ENCODE data around the gene DAGLA.
A peak's percentile ranks its signal among the peaks of the same experiment; 100 is the strongest.

The DAGLA gene

GRCh38 chr11:61698173-61698948, 18.2 kb downstream of the DAGLA start:
- H3K27ac ChIP-seq (replicated peaks; ENCODE audit: low read length), result no peak overlapping the region
- no peak for DNase-seq (ENCODE audit: low spot score)
- H3K18ac ChIP-seq (ENCODE audit: low read length), result peak overlapping the region; percentile 79
- H2AK5ac ChIP-seq (ENCODE audit: low read depth, low read length), result peak overlapping the region; percentile 53
- H2BK15ac ChIP-seq (ENCODE audit: low read length), result no peak overlapping the region
- no peak overlapping the region for H4K8ac ChIP-seq (ENCODE audit: low read depth, low read length)
- H3K4me2 ChIP-seq (ENCODE audit: insufficient read depth, low read length, poor library complexity, severe bottlenecking), result no peak overlapping the region
- H4K91ac ChIP-seq (ENCODE audit: low read depth, low read length, poor library complexity), result no peak overlapping the region
- H3K14ac ChIP-seq (ENCODE audit: low read length), result peak overlapping the region; percentile 42
- H2BK5ac ChIP-seq (ENCODE audit: low read length), result no peak overlapping the region
- no peak overlapping the region for H3K9ac ChIP-seq (ENCODE audit: low read depth, low read length, poor library complexity)
- H2BK12ac ChIP-seq (ENCODE audit: low read length), result no peak overlapping the region
- no CpG with 5 or more reads among the region's 11 CpGs for WGBS, 2 donors (ENCODE audit: extremely low coverage in 2 of 2, insufficient read length in 2 of 2, insufficient replicate concordance in 1 of 2)
- no peak overlapping the region for H2AFZ ChIP-seq (ENCODE audit: low read length)
- no peak overlapping the region for H3K4me3 ChIP-seq (ENCODE audit: low read length in 2 of 2)
- no peaks in the 10 kb centered on the region for H3K79me1 ChIP-seq (ENCODE audit: low read depth, low read length)
- H2BK120ac ChIP-seq (ENCODE audit: low read depth, low read length), result no peak overlapping the region
- no peaks in the 10 kb centered on the region for H3K9me3 ChIP-seq (replicated peaks in 1 of 2; ENCODE audit: control insufficient read depth in 2 of 2, insufficient read depth in 1 of 2, low read depth in 1 of 2, low read length in 2 of 2)
- no peak overlapping the region for H3K4ac ChIP-seq (ENCODE audit: low read length)
- no peaks in the 10 kb centered on the region for H3K27me3 ChIP-seq (ENCODE audit: control insufficient read depth in 3 of 3, insufficient read depth in 3 of 3, low read depth in 1 of 3, low read length in 3 of 3)
- no peak overlapping the region for H3K23ac ChIP-seq (ENCODE audit: low read depth, low read length, poor library complexity)
- H3K36me3 ChIP-seq (replicated peaks in 1 of 2; ENCODE audit: control insufficient read depth in 2 of 2, insufficient read depth in 2 of 2, low read length in 2 of 2), result no peaks in the 10 kb centered on the region
- peaks cover 17 to 30% of the 10 kb centered on the region in 2 donors for H3K4me1 ChIP-seq (ENCODE audit: control insufficient read depth in 2 of 2, insufficient read depth in 1 of 2, low read depth in 1 of 2, low read length in 2 of 2)

DNA sequence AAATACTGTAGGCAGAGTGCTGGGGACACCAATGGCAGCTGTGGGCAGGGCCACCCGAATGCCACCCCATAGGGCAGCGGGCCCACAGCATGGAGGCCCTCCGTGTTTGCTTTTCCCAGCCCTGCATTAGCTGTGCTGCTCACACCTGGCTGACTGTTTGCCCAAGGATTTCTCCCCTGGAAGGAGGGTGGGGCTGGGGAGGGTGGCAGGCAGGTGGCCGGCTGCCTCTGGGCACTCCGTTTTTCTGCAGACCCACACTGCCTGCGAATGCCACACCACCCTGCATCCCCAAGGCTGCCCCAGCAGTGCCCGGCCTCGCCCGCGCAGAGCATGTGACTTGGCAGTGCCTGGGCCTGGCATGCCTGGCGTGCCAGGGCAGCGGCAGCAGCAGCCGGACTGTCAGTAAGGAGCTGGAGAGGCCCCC, 19.6 kb downstream of the DAGLA start:
- Histone ChIP-seq H3K27ac (replicated peaks; ENCODE audit: low read length) (no peak overlapping the region), H2BK12ac (ENCODE audit: low read length) (no peak overlapping the region), H3K18ac (ENCODE audit: low read length) (no peak overlapping the region), H3K27me3 (ENCODE audit: control insufficient read depth in 3 of 3, insufficient read depth in 3 of 3, low read depth in 1 of 3, low read length in 3 of 3) (no peaks in the 10 kb centered on the region), H3K4me2 (ENCODE audit: insufficient read depth, low read length, poor library complexity, severe bottlenecking) (no peak overlapping the region), H4K91ac (ENCODE audit: low read depth, low read length, poor library complexity) (no peak overlapping the region), H2BK5ac (ENCODE audit: low read length) (no peak overlapping the region), H2AK5ac (ENCODE audit: low read depth, low read length) (peak overlapping the region; percentile 11), H3K36me3 (replicated peaks in 1 of 2; ENCODE audit: control insufficient read depth in 2 of 2, insufficient read depth in 2 of 2, low read length in 2 of 2) (no peaks in the 10 kb centered on the region), H3K14ac (ENCODE audit: low read length) (no peak overlapping the region), H3K9me3 (replicated peaks in 1 of 2; ENCODE audit: control insufficient read depth in 2 of 2, insufficient read depth in 1 of 2, low read depth in 1 of 2, low read length in 2 of 2) (no peaks in the 10 kb centered on the region), H2AFZ (ENCODE audit: low read length) (no peak overlapping the region), H3K23ac (ENCODE audit: low read depth, low read length, poor library complexity) (peak overlapping the region; percentile 20), H3K4me1 (ENCODE audit: control insufficient read depth in 2 of 2, insufficient read depth in 1 of 2, low read depth in 1 of 2, low read length in 2 of 2) (peaks cover 16 to 21% of the 10 kb centered on the region in 2 donors), H2BK15ac (ENCODE audit: low read length) (no peak overlapping the region), H3K4me3 (ENCODE audit: low read length in 2 of 2) (no peak overlapping the region), H3K79me1 (ENCODE audit: low read depth, low read length) (no peaks in the 10 kb centered on the region), H3K9ac (ENCODE audit: low read depth, low read length, poor library complexity) (peak overlapping the region; percentile 47), H3K4ac (ENCODE audit: low read length) (no peak overlapping the region), H2BK120ac (ENCODE audit: low read depth, low read length) (no peak overlapping the region), H4K8ac (ENCODE audit: low read depth, low read length) (no peak overlapping the region)
- no peak for DNase-seq (ENCODE audit: low spot score)
- WGBS, 2 donors (ENCODE audit: extremely low coverage in 2 of 2, insufficient read length in 2 of 2, insufficient replicate concordance in 1 of 2), result no CpG with 5 or more reads among the region's 13 CpGs

DNA sequence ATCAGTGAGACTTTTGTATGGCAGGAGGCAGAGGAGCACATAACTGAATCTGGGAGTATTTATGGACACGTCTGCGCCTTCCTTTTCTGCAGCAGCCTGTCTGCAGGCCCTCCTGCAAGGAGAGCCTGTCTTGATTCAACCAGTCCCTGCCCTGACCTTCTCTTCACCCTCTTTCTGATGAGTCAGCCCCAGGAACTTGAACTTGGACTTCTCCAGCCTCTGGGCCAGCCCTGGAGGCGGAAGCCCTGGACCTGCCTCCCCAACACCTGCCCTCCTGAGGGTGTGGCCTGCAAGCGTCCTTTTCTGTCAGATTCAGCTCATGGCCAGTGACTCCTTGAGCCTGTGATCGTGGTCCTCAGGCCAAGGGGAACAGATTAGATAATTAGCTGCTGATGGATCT, 20.0 kb downstream of the DAGLA start:
- Histone ChIP-seq H3K9me3 (replicated peaks in 1 of 2; ENCODE audit: control insufficient read depth in 2 of 2, insufficient read depth in 1 of 2, low read depth in 1 of 2, low read length in 2 of 2) (no peaks in the 10 kb centered on the region), H3K4me1 (ENCODE audit: control insufficient read depth in 2 of 2, insufficient read depth in 1 of 2, low read depth in 1 of 2, low read length in 2 of 2) (peaks cover 11 to 17% of the 10 kb centered on the region in 2 donors), H3K27ac (replicated peaks; ENCODE audit: low read length) (no peak overlapping the region), H3K4me2 (ENCODE audit: insufficient read depth, low read length, poor library complexity, severe bottlenecking) (no peak overlapping the region), H3K79me1 (ENCODE audit: low read depth, low read length) (no peaks in the 10 kb centered on the region), H2AFZ (ENCODE audit: low read length) (no peak overlapping the region), H3K18ac (ENCODE audit: low read length) (no peak overlapping the region), H3K23ac (ENCODE audit: low read depth, low read length, poor library complexity) (peak overlapping the region; percentile 60), H3K4ac (ENCODE audit: low read length) (no peak overlapping the region), H3K14ac (ENCODE audit: low read length) (no peak overlapping the region), H4K91ac (ENCODE audit: low read depth, low read length, poor library complexity) (no peak overlapping the region), H3K9ac (ENCODE audit: low read depth, low read length, poor library complexity) (no peak overlapping the region), H3K36me3 (replicated peaks in 1 of 2; ENCODE audit: control insufficient read depth in 2 of 2, insufficient read depth in 2 of 2, low read length in 2 of 2) (no peaks in the 10 kb centered on the region), H2AK5ac (ENCODE audit: low read depth, low read length) (no peak overlapping the region), H3K27me3 (ENCODE audit: control insufficient read depth in 3 of 3, insufficient read depth in 3 of 3, low read depth in 1 of 3, low read length in 3 of 3) (no peaks in the 10 kb centered on the region), H2BK120ac (ENCODE audit: low read depth, low read length) (no peak overlapping the region), H4K8ac (ENCODE audit: low read depth, low read length) (no peak overlapping the region), H2BK12ac (ENCODE audit: low read length) (no peak overlapping the region), H2BK5ac (ENCODE audit: low read length) (no peak overlapping the region), H2BK15ac (ENCODE audit: low read length) (no peak overlapping the region), H3K4me3 (ENCODE audit: low read length in 2 of 2) (no peak overlapping the region)
- WGBS, 2 donors (ENCODE audit: extremely low coverage in 2 of 2, insufficient read length in 2 of 2, insufficient replicate concordance in 1 of 2), result no CpG with 5 or more reads among the region's 5 CpGs
- DNase-seq (ENCODE audit: low spot score), result no peak

GRCh38 chr11:61700720-61701119, 20.5 kb downstream of the DAGLA start:
- Histone ChIP-seq H3K27ac (replicated peaks; ENCODE audit: low read length) (no peak overlapping the region), H3K9ac (ENCODE audit: low read depth, low read length, poor library complexity) (no peak overlapping the region), H3K14ac (ENCODE audit: low read length) (no peak overlapping the region), H3K4me3 (ENCODE audit: low read length in 2 of 2) (no peak overlapping the region), H4K8ac (ENCODE audit: low read depth, low read length) (no peak overlapping the region), H2BK5ac (ENCODE audit: low read length) (no peak overlapping the region), H3K36me3 (replicated peaks in 1 of 2; ENCODE audit: control insufficient read depth in 2 of 2, insufficient read depth in 2 of 2, low read length in 2 of 2) (no peaks in the 10 kb centered on the region), H2BK120ac (ENCODE audit: low read depth, low read length) (peak overlapping the region; percentile 1), H3K4me1 (ENCODE audit: control insufficient read depth in 2 of 2, insufficient read depth in 1 of 2, low read depth in 1 of 2, low read length in 2 of 2) (peaks cover 6 to 12% of the 10 kb centered on the region in 2 donors), H2BK15ac (ENCODE audit: low read length) (no peak overlapping the region), H3K4me2 (ENCODE audit: insufficient read depth, low read length, poor library complexity, severe bottlenecking) (no peak overlapping the region), H2BK12ac (ENCODE audit: low read length) (no peak overlapping the region), H3K18ac (ENCODE audit: low read length) (no peak overlapping the region), H3K79me1 (ENCODE audit: low read depth, low read length) (no peaks in the 10 kb centered on the region), H3K9me3 (replicated peaks in 1 of 2; ENCODE audit: control insufficient read depth in 2 of 2, insufficient read depth in 1 of 2, low read depth in 1 of 2, low read length in 2 of 2) (no peaks in the 10 kb centered on the region), H3K23ac (ENCODE audit: low read depth, low read length, poor library complexity) (peak overlapping the region; percentile 60), H3K27me3 (ENCODE audit: control insufficient read depth in 3 of 3, insufficient read depth in 3 of 3, low read depth in 1 of 3, low read length in 3 of 3) (no peaks in the 10 kb centered on the region), H2AK5ac (ENCODE audit: low read depth, low read length) (peak overlapping the region; percentile 67), H3K4ac (ENCODE audit: low read length) (no peak overlapping the region), H4K91ac (ENCODE audit: low read depth, low read length, poor library complexity) (no peak overlapping the region), H2AFZ (ENCODE audit: low read length) (no peak overlapping the region)
- WGBS, 2 donors (ENCODE audit: extremely low coverage in 2 of 2, insufficient read length in 2 of 2, insufficient replicate concordance in 1 of 2), result no CpG with 5 or more reads among the region's 8 CpGs
- no peak for DNase-seq (ENCODE audit: low spot score)

All from neuronal stem cell (in vitro differentiated cells).